Occipital lobe (tissue), 2 donors: ENCODE measurements around the gene GALNS. TPM values are rescaled to one million over a fixed set of nuclear protein-coding genes. Genes with fewer than 3 reads are reported as not detected.

Experiments
- DNase-seq: peaks from one replicate; lab custom pipeline; 2025; lab: John Stamatoyannopoulos, UW
- total RNA-seq: library from RNA; depleted of rRNA; stranded (reverse); fragments of >200 nt; gene quantifications from one replicate; pipeline ENCODE4 v1.2.3, GENCODE V29; 2014

GALNS gene
- total RNA-seq, 1 donor from 2014 or later, result 6.6 TPM

- no peak for DNase-seq
These were observed 472 bp downstream of the GALNS start for GRCh38 chr16:88856122-88856827.

GRCh38 chr16:88855736-88856121, 1.0 kb downstream of the GALNS start:
- no peak for DNase-seq

GRCh38 chr16:88855176-88855575, 1.6 kb downstream of the GALNS start:
- DNase-seq, result no peak

- no peak for DNase-seq
These were observed 2.2 kb downstream of the GALNS start for GRCh38 chr16:88854306-88855111.

GRCh38 chr16:88853325-88853941, 3.3 kb downstream of the GALNS start:
- no peak for DNase-seq

GRCh38 chr16:88851616-88852015, 5.1 kb downstream of the GALNS start:
- DNase-seq, result no peak

- no peak for DNase-seq
These were observed 6.1 kb downstream of the GALNS start for GRCh38 chr16:88850531-88851199.

- DNase-seq, result no peak
These were observed 8.2 kb downstream of the GALNS start for GRCh38 chr16:88848557-88848956.

GRCh38 chr16:88847654-88848053, 9.1 kb downstream of the GALNS start:
- no peak for DNase-seq

GRCh38 chr16:88846088-88846487, 10.7 kb downstream of the GALNS start:
- no peak for DNase-seq

GRCh38 chr16:88844419-88845036, 12.2 kb downstream of the GALNS start:
- DNase-seq, result no peak

- DNase-seq, result no peak
These were observed 13.5 kb downstream of the GALNS start for GRCh38 chr16:88843256-88843655.

- DNase-seq, result no peak
These were observed 13.9 kb downstream of the GALNS start for GRCh38 chr16:88842806-88843205.

- DNase-seq, result no peak
These were observed 14.4 kb downstream of the GALNS start for GRCh38 chr16:88842308-88842756.

GRCh38 chr16:88841521-88842307, 15.0 kb downstream of the GALNS start:
- no peak for DNase-seq

GRCh38 chr16:88840600-88841215, 16.0 kb downstream of the GALNS start:
- DNase-seq, result no peak

GRCh38 chr16:88839745-88840599, 16.8 kb downstream of the GALNS start:
- no peak for DNase-seq

- no peak for DNase-seq
These were observed 17.7 kb downstream of the GALNS start for GRCh38 chr16:88839026-88839529.

- DNase-seq, result no peak
These were observed 18.2 kb downstream of the GALNS start for GRCh38 chr16:88838566-88838965.
